Measurements from ENCODE around the gene PIAS2.

DNA sequence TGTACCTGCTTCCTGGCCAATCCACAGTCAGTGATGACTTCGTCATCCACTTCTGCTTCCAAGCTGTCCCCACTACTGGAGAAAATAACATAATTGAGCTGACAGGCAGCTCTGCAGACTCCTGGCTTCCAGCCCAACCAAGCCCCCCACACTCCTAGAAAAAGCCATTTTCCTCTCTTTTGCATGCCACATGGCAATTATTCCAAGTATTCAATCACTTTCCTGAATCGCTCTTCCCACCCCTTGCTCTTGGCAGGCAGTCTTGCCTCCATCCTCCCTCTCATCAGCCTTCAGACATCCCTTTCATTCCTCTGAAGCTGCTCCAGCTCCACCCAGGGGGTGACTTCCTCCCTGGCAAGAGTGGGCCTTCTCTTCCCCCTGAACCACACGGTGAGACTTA lies 146.2 kb downstream of the PIAS2 start:
- TF ChIP-seq, protein P1, sequence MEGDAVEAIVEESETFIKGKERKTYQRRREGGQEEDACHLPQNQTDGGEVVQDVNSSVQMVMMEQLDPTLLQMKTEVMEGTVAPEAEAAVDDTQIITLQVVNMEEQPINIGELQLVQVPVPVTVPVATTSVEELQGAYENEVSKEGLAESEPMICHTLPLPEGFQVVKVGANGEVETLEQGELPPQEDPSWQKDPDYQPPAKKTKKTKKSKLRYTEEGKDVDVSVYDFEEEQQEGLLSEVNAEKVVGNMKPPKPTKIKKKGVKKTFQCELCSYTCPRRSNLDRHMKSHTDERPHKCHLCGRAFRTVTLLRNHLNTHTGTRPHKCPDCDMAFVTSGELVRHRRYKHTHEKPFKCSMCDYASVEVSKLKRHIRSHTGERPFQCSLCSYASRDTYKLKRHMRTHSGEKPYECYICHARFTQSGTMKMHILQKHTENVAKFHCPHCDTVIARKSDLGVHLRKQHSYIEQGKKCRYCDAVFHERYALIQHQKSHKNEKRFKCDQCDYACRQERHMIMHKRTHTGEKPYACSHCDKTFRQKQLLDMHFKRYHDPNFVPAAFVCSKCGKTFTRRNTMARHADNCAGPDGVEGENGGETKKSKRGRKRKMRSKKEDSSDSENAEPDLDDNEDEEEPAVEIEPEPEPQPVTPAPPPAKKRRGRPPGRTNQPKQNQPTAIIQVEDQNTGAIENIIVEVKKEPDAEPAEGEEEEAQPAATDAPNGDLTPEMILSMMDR (conservative IDR thresholded peaks at IDR 0.05 in 1 of 2, IDR thresholded peaks at IDR 0.05 in 1 of 2; ENCODE audit: extremely low read depth in 1 of 2, insufficient read depth in 1 of 2, low read depth in 1 of 2, low read length in 2 of 2) = no peak
- no peak for TF ChIP-seq EZH2 (IDR thresholded peaks at IDR 0.05; ENCODE audit: borderline replicate concordance, low read length)

Data from mammary epithelial cell (primary cell).